K562 (cell line): ENCODE measurements around the gene PPP1R14D. TPM values are rescaled to one million over a fixed set of nuclear protein-coding genes. Genes with fewer than 3 reads are reported as not detected.

Experiments
- ATAC-seq: fragments of 200-7000 bp; cut with Tn5 transposase; 3 replicates; pipeline ENCODE4 v1.9.1; 2020; ENCODE audit warnings: moderate library complexity
- BruUV-seq: library from RNA; stranded (reverse); fragments of 400-500 nt; replicated peaks from 2 replicates; lab custom pipeline; 2021; lab: Mats Ljungman, UMichigan
- CTCF ChIA-PET: fragments of 300-600 bp; formaldehyde crosslinking; extraction: SDS; loops from one replicate; lab custom pipeline; 2021; ENCODE audit warnings: low intra/inter-chr PET ratio; lab: Yijun Ruan, JAX
- POLR2A ChIA-PET: fragments of 300-600, 350-650 bp; sonication (Branson Sonifier 250); formaldehyde crosslinking; extraction: SDS; loops from one replicate; lab custom pipeline; 2021; ENCODE audit warnings: antibody characterized with exemption, inconsistent platforms; lab: Yijun Ruan, JAX
- DNase-seq, 4 experiments: peaks; one replicate each; pipeline versions ENCODE4 v3.0.0 to v3.0.0-alpha.2; 2011 to 2018; ENCODE audit warnings: low spot score in 3 of 4, mixed read lengths in 3 of 4; ENCODE audit errors: extremely low read depth in 1 of 4
- FAIRE-seq: peaks from 2 replicates; lab custom pipeline; 2011; peaks lifted over from hg19 to GRCh38; lab: Jason Lieb, UNC
- H2AFZ ChIP-seq: 2 replicates; pipeline ENCODE4 v1.6.0; 2011; ENCODE audit warnings: low read depth, low read length, control low read depth, inconsistent platforms
- H3K27ac ChIP-seq: fragments of 200-600 bp; 3 replicates; pipeline ENCODE4 v1.8.0; 2011; ENCODE audit warnings: low read depth, mild to moderate bottlenecking, control low read depth, inconsistent platforms, low read length, moderate library complexity, mixed read lengths; ENCODE audit errors: extremely low read depth
- H3K27me3 ChIP-seq, 2 experiments: fragments of 300-600 bp in 1 of 2; 2 replicates in 1 of 2; 3 replicates in 1 of 2; pipeline versions ENCODE4 v1.6.0 to v1.8.0; 2011; ENCODE audit warnings: inconsistent platforms in 2 of 2, low read length in 2 of 2, mild to moderate bottlenecking in 1 of 2, mixed read lengths in 1 of 2, moderate library complexity in 1 of 2; ENCODE audit not compliant: control insufficient read depth in 2 of 2, insufficient read depth in 2 of 2
- H3K36me3 ChIP-seq: fragments of 300-600 bp; 3 replicates; pipeline ENCODE4 v1.8.0; 2011; ENCODE audit warnings: mild to moderate bottlenecking, low read length, inconsistent platforms; ENCODE audit not compliant: control insufficient read depth, insufficient read depth
- H3K4me1 ChIP-seq, 2 experiments: fragments of 200-600 bp in 1 of 2; replicated peaks in 1 of 2; 2 replicates in 1 of 2; 3 replicates in 1 of 2; pipeline versions ENCODE4 v1.5.1 to v1.8.0; 2011; ENCODE audit warnings: inconsistent platforms in 2 of 2, low read length in 2 of 2, mild to moderate bottlenecking in 1 of 2, mixed read lengths in 1 of 2, moderate library complexity in 1 of 2; ENCODE audit not compliant: control insufficient read depth in 2 of 2, insufficient read depth in 2 of 2
- H3K4me2 ChIP-seq: 2 replicates; pipeline ENCODE4 v1.6.1; 2011; ENCODE audit warnings: low read length, control low read depth, inconsistent platforms, mixed read lengths; ENCODE audit not compliant: insufficient read depth
- H3K4me3 ChIP-seq: fragments of 200-600 bp; sonication (generic), shearing (Covaris generic); 2 replicates; pipeline ENCODE4 v1.5.1; 2016; ENCODE audit warnings: control low read depth, inconsistent platforms
- H3K79me2 ChIP-seq: fragments of 200-600 bp; 3 replicates; pipeline ENCODE4 v1.8.0; 2011; ENCODE audit warnings: low read length, inconsistent platforms; ENCODE audit not compliant: control insufficient read depth, insufficient read depth
- H3K9ac ChIP-seq, 2 experiments: 2 replicates each; pipeline versions ENCODE4 v1.6.0 to v1.6.1; 2011; ENCODE audit warnings: low read depth in 2 of 2, low read length in 2 of 2, control low read depth in 1 of 2, inconsistent platforms in 1 of 2, mild to moderate bottlenecking in 1 of 2, mixed read lengths in 1 of 2; ENCODE audit not compliant: insufficient read depth in 1 of 2
- H3K9me1 ChIP-seq: one replicate; pipeline ENCODE4 v1.6.0; 2011; ENCODE audit warnings: inconsistent platforms, mild to moderate bottlenecking, low read length, moderate library complexity; ENCODE audit not compliant: control insufficient read depth, insufficient read depth
- H3K9me3 ChIP-seq: replicated peaks from 2 replicates; pipeline ENCODE4 v1.5.1; 2011; ENCODE audit warnings: low read depth, low read length, inconsistent platforms; ENCODE audit not compliant: control insufficient read depth, insufficient read depth
- H4K20me1 ChIP-seq: replicated peaks from 2 replicates; pipeline ENCODE4 v1.6.1; 2011; ENCODE audit warnings: low read length, inconsistent platforms, mixed read lengths; ENCODE audit not compliant: control insufficient read depth, insufficient read depth
- POLR2G ChIP-seq: fragments of 200-400 bp; formaldehyde crosslinking; IDR thresholded peaks from 2 replicates; pipeline ENCODE4 v1.6.1; 2017; ENCODE audit warnings: low read depth, mild to moderate bottlenecking, antibody characterized with exemption, low read length, moderate library complexity
- SIN3A ChIP-seq, 2 experiments: fragments of 150-350 bp in 1 of 2; IDR thresholded peaks; 2 replicates each; pipeline ENCODE4 v1.6.1; 2011 to 2016; ENCODE audit warnings: borderline replicate concordance in 2 of 2, low read depth in 2 of 2, low read length in 2 of 2, mild to moderate bottlenecking in 2 of 2, moderate library complexity in 2 of 2; ENCODE audit not compliant: control insufficient read depth in 1 of 2
- XRCC5 ChIP-seq: fragments of 200-400 bp; formaldehyde crosslinking; IDR thresholded peaks from 2 replicates; pipeline ENCODE4 v1.6.1; 2017; ENCODE audit warnings: low read depth, mild to moderate bottlenecking, low read length
- ZBTB33 ChIP-seq: sonication (generic); formaldehyde crosslinking; IDR thresholded peaks from 2 replicates; pipeline ENCODE4 v1.8.1; 2023; ENCODE audit warnings: mild to moderate bottlenecking, missing genetic modification reagents
- ZKSCAN3 ChIP-seq: fragments of 250-450 bp; sonication (Bioruptor Pico); IDR thresholded peaks from 2 replicates; pipeline ENCODE4 v1.4.0; 2020
- ZNF347 ChIP-seq: fragments of 450-650 bp; formaldehyde crosslinking; IDR thresholded peaks from 2 replicates; pipeline ENCODE4 v1.4.0; 2020; ENCODE audit warnings: low read depth, mild to moderate bottlenecking, moderate library complexity
- whole genome bisulfite sequencing: fragments of 100-300 bp; shearing (Covaris generic); methylation state at CpG from one replicate; pipeline ENCODE4 v1.1.6; 2016; ENCODE audit warnings: low coverage, mixed read lengths; ENCODE audit not compliant: insufficient coverage; ENCODE audit errors: missing lambda C conversion rate; 5-methylcytosine and 5-hydroxymethylcytosine counted together
- in situ Hi-C: fragments of 300-500 bp; cut with MboI; formaldehyde crosslinking; loops from 4 replicates; pipeline ENCODE4 v1.15.0; 2018; ENCODE audit warnings: inconsistent platforms, mixed read lengths
- intact Hi-C: fragments of 100-400 bp; cut with micrococcal nuclease; formaldehyde crosslinking; loops from 2 replicates; pipeline ENCODE4 v1.14.2; 2022
- polyA plus RNA-seq, 8 experiments: library from polyadenylated mRNA; depleted of rRNA in 4 of 8; stranded (reverse) in 5 of 8; unstranded in 3 of 8; fragments of >200 nt; fragmentation: Nextera tagmentation in 2 of 8; fragmentation: Illumina TruSeq in 1 of 8; extraction: Ambion mirVana in 2 of 8; extraction: Trizol in 1 of 8; gene quantifications; 2 replicates each; pipeline versions ENCODE4 v1.2.1 to v1.2.3, GENCODE V29; 2011 to 2014; ENCODE audit warnings: inconsistent platforms in 1 of 8, missing spikeins in 1 of 8
- total RNA-seq, 7 experiments: library from RNA; depleted of rRNA in 6 of 7; stranded (reverse); fragments of >200 nt in 6 of 7; fragmentation: Illumina TruSeq in 2 of 7; extraction: Trizol in 2 of 7; gene quantifications; 2 replicates each; pipeline versions ENCODE4 v1.2.1 to v1.2.3, GENCODE V29; 2011 to 2021; ENCODE audit warnings: low replicate concordance in 1 of 7

PPP1R14D gene
- total and polyA plus RNA-seq, 9 of the 15 experiments (the other 6 are each of a cell fraction or from before 2014, with no cell fraction given): 0.11 to 0.18 TPM; not detected in 7

- no peaks in the 10 kb centered on the region for H3K9me3 ChIP-seq
- TF ChIP-seq SIN3A (IDR thresholded peaks at IDR 0.05; ENCODE audit: borderline replicate concordance in 2 of 2, control insufficient read depth in 1 of 2, low read depth in 2 of 2, low read length in 2 of 2) (no peak), POLR2G (peak; percentile 18; the same call in 1 of the 2 replicates), ZKSCAN3 (no peak), XRCC5 (no peak), ZNF347 (no peak), ZBTB33 (CRISPR knock-in tag) (peak; percentile 50; the same call in 1 of the 2 replicates)
- H4K20me1 ChIP-seq: no peaks in the 10 kb centered on the region; the same call in none of the 2 replicates
- H3K27me3 ChIP-seq: no peaks in the 10 kb centered on the region
- H3K4me3 ChIP-seq: no peak overlapping the region
- H3K27ac ChIP-seq: no peak overlapping the region
- peaks cover 41% of the 10 kb centered on the region; the same call in 2 of the 3 replicates for H3K36me3 ChIP-seq
- H2AFZ ChIP-seq: no peak overlapping the region
- H3K4me2 ChIP-seq: no peak overlapping the region
- H3K79me2 ChIP-seq: no peaks in the 10 kb centered on the region
- BruUV-seq: no TSS peak
- H3K9me1 ChIP-seq: no peaks in the 10 kb centered on the region
- CTCF ChIA-PET: no interaction called here
- in situ Hi-C loops: no loop called here
- FAIRE-seq: no peak
- DNase-seq: no peak
- intact Hi-C loops: no loop called here
- H3K9ac ChIP-seq: peak overlapping the region in 1 of 2 experiments; percentile 68; a peak in 2 of 4 replicates
- peaks cover 17 to 50% of the 10 kb centered on the region in 2 experiments; a peak in 4 of 5 replicates for H3K4me1 ChIP-seq
- POLR2A ChIA-PET: interaction anchor here (0.6 to 1.1 kb wide), 5 partner anchors 10 to 103 kb away, joined by 3 to 4 read pairs (median 4); no protein-coding TSS in a partner anchor
- no peak for ATAC-seq
- WGBS: 84% methylated on average over 16 of the region's 17 CpGs
These were observed 58.3 kb downstream of the PPP1R14D start for GRCh38 chr15:40770147-40770721.
